Stimulated activated CD8-positive, alpha-beta memory T cell treated with anti-CD3 and anti-CD28 coated beads, Interleukin-12 subunit alpha, Interleukin-12 subunit beta, amount 100 ng/mL, for 1 hour (primary cell): ENCODE results near the gene CNGA3.
A peak's percentile ranks its signal among the peaks of the same experiment; 100 is the strongest.

Source experiments
- DNase-seq: peaks from one replicate; pipeline ENCODE4 v3.0.0-alpha.2; 2020; ENCODE audit warnings: low read depth

Gene CNGA3

DNA sequence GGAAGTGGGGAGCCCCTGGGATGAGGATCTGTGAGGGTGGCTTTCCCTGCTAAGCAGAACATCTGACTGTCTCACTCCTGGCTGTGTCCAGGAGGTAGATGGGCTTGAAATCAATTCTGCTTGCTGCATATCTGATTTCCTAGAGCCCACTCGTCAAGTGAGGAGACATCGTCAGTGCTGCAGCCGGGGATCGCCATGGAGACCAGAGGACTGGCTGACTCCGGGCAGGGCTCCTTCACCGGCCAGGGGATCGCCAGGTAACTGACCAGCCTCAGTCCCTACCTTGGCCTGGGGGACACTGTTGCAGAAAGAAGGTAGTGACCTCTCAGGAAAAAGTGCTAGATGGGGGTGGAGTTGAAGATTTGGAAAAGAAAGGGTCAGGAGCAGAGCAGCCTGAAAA is 31.3 kb downstream of the CNGA3 start:
- DNase-seq, result no peak

DNA sequence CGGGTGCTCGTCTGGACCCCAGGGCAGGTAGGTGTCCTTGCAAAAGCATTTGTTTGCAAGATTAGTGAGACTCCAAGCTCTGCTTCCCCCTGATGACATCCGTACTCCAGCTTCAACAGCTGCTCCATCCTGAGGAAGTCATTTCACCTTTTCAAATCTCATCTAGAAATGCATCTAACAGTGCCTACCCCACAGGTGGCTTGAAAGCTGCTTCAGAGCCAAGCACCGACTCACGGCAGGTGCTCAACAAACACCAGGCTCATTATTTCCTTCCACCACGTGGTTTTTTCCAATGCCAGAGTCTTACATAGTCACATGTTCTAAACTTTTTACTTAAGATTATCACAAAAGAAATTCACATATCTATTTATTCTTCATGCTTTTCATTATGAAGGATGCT is 31.9 kb downstream of the CNGA3 start:
- no peak for DNase-seq

DNA sequence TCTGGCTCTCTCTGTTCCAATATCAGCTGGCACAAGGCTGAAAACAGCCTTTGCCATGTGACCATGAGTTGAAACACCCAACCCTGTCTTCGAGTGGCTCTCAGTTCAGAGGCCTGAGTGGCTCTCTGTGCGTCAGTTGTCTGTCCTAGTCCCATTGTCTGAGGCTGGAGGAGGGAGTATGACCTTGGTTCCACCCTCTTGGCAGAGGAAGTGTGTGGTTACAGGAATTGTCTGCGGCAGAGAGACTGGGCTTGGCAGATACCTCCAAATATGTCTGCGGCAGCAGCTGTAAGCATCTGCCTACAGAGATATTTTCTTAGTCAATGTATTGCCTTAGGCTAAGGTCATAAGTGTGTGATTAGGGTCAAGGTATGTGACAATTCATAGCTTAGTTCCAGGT is 32.6 kb downstream of the CNGA3 start:
- no peak for DNase-seq

DNA sequence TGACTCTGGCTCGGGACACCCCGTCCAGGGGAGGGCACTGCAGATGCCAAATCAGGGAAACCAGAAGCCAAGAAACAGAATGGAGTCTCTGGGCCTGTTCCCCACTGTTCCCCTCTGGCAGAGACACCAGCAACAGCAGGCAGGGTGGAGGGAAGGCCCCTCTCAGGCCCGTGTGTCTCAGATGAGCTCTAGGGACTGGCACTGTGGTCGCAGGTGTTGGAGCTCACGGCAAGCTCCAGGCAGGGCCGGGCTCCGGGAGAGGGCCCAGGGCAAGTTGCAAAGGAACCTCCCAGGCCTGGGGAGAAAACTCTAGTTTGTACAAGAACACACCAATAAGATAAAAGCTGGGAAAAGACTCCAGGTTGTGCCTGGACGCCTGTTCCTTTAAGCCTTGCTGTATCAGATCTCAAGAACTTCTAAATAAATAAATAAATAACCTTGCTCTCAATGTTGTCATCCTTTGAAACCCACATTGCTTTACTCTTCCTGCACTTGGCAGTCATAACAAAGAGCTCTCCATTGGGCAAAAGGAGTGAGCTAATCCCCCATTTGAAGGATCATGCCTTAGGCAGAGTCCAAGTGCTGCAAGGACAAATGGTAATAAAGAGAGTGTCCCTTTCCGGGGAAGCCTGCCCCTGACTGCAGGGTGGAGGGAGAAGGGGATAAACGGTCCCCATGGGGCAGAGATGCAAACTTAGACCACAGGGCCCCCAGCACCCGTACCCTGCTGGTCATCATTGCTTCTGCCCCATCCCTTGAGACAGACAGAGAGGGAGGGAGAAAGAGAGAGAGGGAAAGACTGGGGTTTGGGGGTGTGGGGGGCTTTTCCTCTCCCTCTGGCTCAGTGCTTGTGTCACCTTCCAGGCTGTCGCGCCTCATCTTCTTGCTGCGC is 33.3 kb downstream of the CNGA3 start:
- DNase-seq, result no peak

DNA sequence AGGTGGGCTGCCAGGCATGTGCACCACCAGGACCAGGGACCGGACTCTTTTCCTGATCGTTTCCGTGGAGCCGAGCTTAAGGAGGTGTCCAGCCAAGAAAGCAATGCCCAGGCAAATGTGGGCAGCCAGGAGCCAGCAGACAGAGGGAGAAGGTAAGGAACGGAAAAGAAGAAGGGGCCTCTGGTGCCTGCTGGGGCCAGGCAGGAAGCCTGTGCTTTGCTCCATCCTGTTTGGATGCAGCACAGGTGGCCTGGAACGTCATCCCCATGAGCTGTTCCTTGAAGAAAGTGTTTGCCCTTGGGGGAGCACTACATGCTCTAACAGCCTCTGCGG is 33.9 kb downstream of the CNGA3 start:
- no peak for DNase-seq

DNA sequence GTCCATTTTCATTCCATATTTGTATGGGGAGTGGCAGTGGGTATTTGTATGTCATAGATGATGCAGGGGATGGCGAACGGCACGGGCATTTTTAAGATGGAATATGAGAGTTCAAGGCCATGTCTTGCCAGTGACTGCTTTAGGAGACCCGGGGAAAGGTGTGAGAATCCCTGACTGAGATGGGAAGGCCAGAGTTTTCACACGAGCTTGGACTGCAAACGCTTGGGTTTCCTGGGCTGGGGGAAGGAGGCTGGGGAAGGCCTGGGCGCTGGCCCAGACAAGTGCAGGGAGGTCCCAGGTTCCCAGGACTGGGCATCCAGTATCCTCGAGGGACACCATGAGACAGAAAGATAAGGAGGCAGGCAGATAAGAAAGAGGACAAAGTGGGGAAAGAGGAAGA is 35.2 kb downstream of the CNGA3 start:
- no peak for DNase-seq

DNA sequence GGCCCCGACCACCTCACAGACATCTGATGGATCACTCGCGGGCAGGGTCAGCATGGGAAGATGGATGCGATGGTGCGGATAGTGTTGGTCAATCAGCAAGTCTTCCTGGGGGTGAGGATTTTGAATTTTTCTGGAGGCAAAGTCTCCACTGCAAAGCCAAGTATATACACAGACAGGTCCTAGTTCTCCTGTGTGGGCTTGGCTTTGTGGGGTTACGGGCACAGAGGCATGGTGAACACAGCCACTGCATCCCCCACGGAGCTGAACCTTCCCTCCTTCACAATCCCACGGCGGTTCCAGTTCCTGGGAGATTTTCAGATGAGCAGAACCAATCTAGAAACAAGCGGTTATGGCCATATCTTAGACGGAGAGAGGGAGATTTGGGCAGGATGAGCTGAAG is 35.8 kb downstream of the CNGA3 start:
- no peak for DNase-seq

DNA sequence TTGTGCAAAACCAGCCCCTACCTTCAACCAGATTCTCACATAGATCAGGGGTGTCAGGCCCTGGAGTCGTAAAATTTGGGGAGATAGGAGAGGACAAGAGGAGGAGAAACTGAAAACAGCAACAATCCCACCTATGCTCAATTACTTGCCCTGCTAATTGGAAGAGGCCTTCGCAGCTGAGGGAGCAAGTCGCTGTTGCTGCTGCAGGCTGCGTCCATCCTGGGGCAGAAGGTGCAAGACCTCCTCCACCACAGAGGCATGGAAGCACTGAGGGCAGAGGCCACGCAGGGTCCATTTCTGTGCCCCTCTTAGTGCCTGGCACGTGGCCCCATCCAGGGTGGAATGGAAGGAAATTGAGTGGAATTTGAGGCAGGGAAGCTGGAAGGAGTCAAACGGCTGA is 36.5 kb downstream of the CNGA3 start:
- DNase-seq, result no peak

DNA sequence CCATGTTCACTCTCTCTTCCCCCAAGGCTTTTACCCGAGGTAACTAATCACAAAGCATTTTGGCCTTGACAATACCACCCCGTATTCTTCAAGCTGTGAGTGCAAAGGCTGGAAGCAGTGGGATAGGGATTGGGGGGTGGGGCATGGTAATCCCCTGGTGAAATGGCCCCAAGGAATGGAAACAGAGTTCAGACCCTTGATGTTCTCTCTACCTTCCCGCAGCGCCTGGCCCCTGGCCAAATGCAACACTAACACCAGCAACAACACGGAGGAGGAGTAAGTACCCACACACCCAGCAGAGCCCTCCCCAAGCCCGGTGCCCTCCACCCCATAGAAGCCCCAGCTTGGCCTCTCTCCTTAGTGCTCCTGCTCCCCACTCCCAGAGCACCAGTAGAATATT is 36.9 kb downstream of the CNGA3 start:
- no peak for DNase-seq

DNA sequence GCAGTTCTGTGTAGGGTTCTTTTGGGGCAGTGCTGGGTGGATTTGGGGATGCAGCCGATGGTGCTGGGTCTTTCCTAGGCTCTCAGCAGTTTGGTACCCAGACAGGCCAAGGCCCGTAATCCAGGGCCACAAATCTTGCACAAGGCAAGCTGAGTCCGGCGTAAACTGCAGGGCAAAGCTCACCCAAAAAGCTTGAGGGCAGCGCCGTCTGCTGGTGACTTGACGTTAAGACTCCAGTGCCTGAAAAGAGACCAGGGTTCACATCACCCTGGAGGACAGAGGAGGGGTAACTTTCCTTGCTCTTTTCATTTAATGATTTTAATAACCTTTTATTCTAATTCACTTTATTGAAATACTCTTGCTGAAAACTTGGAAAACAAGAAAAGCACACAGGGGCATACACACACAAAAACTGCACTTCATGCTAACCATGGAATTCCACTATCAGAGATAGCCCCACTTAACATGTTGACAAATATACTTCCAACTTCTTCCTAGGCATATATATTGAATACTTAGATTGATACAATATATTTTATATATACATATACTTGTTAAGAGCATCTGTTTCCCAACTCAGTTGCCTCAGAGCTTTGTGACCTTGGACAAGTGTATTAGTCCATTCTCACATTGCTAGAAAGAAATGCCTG is 38.9 kb downstream of the CNGA3 start:
- peak; percentile 43 for DNase-seq

DNA sequence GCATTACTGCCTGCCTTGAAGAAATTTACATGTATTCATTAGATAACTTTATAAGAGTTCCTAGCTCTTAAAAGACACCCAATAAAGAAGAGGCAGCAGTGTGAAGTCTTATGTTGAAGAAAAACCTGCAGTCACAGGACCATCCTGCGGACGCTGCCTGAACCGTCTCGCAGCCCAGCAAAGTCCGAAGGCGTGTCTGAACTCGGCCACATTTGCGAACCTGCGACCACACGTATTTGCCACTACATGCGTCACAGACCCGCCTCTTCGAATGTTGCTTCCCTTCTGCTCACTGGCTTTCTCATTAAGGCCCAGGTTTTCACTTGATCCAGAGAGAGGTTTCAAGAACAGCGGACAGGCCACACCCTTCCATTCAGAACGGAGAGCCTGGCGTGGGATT is 41.2 kb downstream of the CNGA3 start:
- DNase-seq, result no peak

DNA sequence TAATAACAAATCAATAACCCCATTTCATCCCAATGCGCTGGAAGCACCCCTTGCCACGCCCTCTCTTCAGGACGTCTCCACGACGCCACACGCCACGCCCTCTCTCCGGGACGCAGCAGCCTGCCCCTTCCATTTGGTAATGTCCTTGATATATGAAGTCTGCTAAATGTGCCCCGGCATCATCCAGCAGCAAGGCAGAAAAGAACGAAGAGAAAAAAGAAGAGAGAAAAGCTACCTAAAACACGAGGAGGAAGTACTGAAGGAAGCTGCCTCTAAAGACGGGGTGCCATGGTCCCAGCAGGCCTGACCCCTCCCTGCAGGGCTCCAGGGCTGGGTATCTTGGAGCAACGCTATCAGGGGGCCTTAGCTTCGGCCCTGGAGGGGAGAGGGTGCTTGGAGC is 41.8 kb downstream of the CNGA3 start:
- no peak for DNase-seq

DNA sequence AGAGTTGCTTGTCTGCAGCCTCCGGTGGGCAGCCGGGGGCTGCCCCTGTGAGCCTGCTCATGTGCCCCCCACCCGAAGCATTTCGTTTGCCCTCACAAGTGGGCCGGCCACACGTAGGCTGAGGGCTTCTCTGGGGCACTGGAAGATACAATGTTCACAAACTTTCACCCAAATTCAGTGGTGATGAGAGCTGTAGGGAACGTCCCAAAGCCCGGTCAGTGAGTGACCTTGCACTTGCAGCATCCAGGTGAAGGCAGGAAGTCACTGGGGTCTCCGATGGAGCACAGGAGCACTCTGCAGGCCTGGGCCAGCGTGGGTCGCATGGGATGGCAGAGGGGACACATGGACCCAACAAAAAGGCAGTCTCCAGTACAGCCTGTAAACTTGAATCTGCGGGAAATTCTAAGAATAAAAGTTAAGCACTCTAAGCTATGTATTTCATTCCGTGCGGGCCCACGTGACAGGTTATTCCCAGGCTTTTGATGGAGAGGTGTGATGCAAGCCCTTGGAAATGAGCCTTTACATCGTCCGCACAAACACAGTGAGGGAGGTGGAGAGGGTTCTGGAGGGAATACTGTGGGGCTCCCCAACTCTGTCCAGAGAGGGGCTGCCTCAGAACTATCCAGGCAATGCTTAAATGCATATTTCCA is 42.5 kb downstream of the CNGA3 start:
- DNase-seq, result no peak

DNA sequence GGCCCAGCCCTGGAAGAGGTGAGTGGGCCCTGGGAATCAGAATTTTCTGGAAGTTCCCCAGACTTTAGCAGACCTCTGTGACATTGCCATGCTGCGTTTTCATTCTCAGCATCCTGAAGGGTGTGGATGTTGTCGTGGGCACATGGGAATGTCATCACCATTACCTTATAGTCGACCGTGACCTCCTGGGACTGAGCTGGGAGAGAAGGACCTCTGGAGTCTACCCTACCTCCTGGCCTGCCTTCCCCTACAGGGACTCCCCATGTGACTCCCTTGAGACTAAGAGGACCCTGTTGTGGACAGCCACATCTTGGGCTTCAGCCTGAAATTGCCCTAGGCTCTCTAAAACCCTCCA is 43.0 kb downstream of the CNGA3 start:
- DNase-seq, result no peak

DNA sequence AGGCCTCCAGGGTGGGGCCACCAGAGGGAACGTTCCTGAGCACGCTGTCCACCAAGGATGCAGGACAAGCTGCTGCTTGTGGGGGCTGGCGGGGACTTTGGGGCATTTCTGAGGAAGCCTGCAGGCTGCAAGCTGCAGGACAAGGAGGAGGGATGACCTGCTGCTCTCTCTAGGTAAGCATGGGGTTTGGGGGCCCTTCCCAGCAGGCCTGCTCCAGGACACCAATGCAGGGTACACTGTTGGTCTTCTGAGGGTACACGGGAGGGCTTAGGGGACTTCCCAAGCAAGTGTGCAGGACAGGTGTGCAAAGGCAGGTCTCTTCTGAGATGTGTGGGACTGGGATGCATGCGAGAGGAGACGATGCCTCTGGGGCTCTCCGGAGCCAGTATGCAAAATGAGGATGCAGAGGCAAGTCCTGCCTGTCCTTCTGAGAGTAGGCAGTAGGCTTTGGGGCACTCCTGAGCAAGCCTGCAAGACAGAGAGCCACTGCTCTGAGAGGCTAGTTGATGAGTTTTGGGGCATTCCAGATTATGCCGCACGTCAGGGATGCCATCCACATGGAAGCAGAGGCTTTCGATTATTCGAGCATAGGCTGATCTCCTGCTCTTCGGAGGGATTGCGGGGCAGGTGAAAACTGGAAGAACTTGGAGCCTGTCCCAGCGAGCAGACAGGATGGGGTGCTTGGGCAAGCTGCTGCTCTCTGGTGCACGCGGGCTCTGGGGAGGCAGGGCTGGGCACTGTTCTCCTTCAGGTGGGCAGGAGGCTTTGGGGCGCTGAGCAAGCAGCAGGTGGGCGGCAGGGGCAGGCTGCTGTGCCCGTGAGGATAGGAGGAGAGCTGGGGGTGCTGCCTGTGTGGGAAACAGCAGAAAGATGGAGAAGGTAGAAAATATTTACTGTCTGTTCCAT is 44.6 kb downstream of the CNGA3 start:
- DNase-seq, result no peak

DNA sequence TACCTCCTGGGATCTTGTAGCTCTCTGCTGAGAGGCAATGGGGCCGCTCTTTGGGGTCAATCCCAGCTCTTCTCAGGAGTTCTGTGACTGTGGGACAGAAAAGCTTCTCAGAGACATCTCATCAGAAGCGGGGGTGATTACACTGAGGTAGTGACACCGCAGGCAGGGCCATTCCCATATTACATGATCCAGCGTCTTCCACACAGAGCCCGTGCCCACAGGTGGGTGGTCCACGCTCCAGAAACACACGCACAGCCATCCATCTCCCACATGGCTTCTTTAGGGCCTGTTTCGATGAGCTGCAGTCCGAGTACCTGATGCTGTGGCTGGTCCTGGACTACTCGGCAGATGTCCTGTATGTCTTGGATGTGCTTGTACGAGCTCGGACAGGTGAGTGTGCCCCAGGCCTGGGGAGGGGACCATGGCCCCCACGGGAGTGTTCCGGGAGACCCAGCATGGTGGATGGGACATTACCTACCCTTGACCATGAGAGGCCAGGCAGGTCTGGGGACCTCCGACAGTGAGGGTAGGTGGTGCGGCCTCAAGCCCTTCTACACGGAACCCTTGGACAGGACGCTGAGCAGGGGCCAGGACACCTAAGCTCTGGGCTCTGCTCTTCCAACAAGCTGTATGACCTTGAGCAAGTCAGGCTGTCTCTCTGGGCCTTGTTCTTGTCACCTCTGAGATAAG is 45.5 kb downstream of the CNGA3 start:
- no peak for DNase-seq

DNA sequence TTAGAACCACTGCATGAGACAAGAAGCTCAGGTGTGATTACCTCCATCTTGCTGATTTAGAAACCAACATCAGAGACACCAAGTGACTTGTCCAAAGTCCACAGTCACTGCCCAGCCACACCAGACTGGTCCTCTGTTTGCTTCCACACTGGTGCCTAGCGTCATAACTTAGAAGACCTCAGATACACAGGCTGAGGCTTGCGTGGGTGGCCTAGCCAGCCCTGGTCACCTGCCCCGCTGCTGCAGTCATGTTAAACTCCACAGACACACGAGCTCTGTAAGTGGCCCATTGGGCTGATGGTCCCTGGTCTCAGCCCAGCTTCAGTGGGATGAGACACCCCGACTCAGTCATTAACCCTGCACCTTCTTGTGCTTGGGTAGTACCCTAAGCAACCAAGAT is 47.1 kb downstream of the CNGA3 start:
- no peak for DNase-seq

DNA sequence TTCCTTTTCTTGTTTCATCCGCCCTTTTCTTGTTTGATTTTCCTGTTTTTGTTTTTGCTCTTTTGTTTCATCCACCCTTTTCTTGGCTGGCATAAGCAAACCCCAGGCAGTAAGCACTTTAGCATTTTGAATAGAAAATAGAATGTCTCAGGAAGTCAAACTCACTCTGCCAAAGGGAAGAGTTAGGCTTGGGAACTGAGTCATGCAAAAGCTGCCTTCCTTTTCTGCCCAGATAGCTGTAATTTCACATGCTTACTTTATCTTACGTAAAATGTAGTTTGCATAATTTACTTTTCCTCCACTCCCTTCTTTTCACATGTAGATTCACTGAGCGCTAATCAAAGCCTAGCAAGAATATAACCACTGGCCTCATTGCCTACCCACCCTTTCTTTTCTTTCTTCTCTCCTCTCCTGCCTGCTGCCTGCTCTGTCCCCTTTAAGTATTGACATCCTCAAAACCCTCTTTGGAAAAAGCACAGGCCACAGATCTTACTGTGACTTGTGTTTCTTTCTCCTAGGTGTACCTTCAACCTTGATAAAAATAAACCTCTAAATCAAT is 48.4 kb downstream of the CNGA3 start:
- no peak for DNase-seq

DNA sequence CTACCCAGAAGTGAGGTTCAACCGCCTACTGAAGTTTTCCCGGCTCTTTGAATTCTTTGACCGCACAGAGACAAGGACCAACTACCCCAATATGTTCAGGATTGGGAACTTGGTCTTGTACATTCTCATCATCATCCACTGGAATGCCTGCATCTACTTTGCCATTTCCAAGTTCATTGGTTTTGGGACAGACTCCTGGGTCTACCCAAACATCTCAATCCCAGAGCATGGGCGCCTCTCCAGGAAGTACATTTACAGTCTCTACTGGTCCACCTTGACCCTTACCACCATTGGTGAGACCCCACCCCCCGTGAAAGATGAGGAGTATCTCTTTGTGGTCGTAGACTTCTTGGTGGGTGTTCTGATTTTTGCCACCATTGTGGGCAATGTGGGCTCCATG is 49.7 kb downstream of the CNGA3 start:
- no peak for DNase-seq

DNA sequence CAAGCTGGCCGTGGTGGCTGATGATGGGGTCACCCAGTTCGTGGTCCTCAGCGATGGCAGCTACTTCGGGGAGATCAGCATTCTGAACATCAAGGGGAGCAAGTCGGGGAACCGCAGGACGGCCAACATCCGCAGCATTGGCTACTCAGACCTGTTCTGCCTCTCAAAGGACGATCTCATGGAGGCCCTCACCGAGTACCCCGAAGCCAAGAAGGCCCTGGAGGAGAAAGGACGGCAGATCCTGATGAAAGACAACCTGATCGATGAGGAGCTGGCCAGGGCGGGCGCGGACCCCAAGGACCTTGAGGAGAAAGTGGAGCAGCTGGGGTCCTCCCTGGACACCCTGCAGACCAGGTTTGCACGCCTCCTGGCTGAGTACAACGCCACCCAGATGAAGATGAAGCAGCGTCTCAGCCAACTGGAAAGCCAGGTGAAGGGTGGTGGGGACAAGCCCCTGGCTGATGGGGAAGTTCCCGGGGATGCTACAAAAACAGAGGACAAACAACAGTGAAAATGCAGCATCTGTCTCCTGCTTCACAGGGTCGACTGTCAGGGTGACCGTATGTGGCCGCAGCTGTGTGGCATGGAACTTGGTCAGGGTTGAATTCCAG is 50.6 kb downstream of the CNGA3 start:
- DNase-seq, result no peak

DNA sequence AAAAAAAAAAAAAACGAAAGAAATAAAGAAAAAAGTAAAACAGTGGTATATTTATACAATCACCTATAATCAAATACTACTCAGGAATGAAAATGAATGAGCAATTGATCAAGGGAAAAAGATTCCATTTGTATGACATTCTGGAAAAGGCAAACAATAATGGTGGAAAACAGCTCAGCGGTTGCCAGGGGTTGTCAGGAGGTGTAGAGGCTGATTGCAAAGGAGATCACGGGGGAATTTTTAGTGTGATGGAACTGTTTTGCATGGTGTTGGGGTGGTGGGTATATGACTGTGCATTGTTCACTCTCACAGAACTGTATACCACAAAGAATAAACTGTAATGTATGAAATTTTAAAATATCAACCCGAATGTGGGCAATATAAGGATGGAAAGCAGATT is 52.9 kb downstream of the CNGA3 start:
- DNase-seq, result no peak
